GM18909 (cell line): ENCODE measurements around the gene NECAB2.

Experiments used
- ATAC-seq: cut with Tn5 transposase; IDR thresholded peaks from one replicate; pipeline ENCODE4 v1.9.1; 2021; ENCODE audit warnings: mild to moderate bottlenecking; ENCODE audit not compliant: unreplicated experiment, poor library complexity

The NECAB2 gene

GRCh38 chr16:83964684-83965443 lies 3.2 kb upstream of the NECAB2 start:
- no peak for ATAC-seq

- ATAC-seq: no peak
Measured at GRCh38 chr16:83965444-83966152, 2.4 kb upstream of the NECAB2 start.

- no peak for ATAC-seq
Measured at GRCh38 chr16:83966153-83966696, 1.8 kb upstream of the NECAB2 start.

GRCh38 chr16:83967091-83967490 lies 953 bp upstream of the NECAB2 start:
- no peak for ATAC-seq

GRCh38 chr16:83968306-83968851 lies 335 bp downstream of the NECAB2 start:
- ATAC-seq: no peak

- no peak for ATAC-seq
Measured at GRCh38 chr16:83968891-83969649, 1.0 kb downstream of the NECAB2 start.

- no peak for ATAC-seq
Measured at GRCh38 chr16:83969771-83970429, 1.9 kb downstream of the NECAB2 start.

- ATAC-seq: no peak
Measured at GRCh38 chr16:83970430-83970815, 2.4 kb downstream of the NECAB2 start.

- ATAC-seq: no peak
Measured at GRCh38 chr16:83971165-83972130, 3.4 kb downstream of the NECAB2 start.

- no peak for ATAC-seq
Measured at GRCh38 chr16:83972256-83973008, 4.4 kb downstream of the NECAB2 start.

- ATAC-seq: no peak
Measured at GRCh38 chr16:83973077-83973476, 5.0 kb downstream of the NECAB2 start.

- no peak for ATAC-seq
Measured at GRCh38 chr16:83973581-83974385, 5.7 kb downstream of the NECAB2 start.

GRCh38 chr16:83974475-83974874 lies 6.4 kb downstream of the NECAB2 start:
- no peak for ATAC-seq

- ATAC-seq: no peak
Measured at GRCh38 chr16:83975590-83976260, 7.7 kb downstream of the NECAB2 start.

- no peak for ATAC-seq
Measured at GRCh38 chr16:83977056-83977815, 9.2 kb downstream of the NECAB2 start.

- ATAC-seq: no peak
Measured at GRCh38 chr16:83978401-83978904, 10.4 kb downstream of the NECAB2 start.
